SHP77 treated with DMSO at 0.1 percent for 48 hours (cell line): Measurements from ENCODE around the gene PML.
A peak's percentile ranks its signal among the peaks of the same experiment; 100 is the strongest.

ENCODE experiments used
- DNase-seq: peaks from one replicate; lab custom pipeline; 2025; lab: John Stamatoyannopoulos, UW

PML gene

GRCh38 chr15:73985101-73985873 is 9.2 kb upstream of the PML start:
- no peak for DNase-seq

GRCh38 chr15:73986055-73986775 is 8.3 kb upstream of the PML start:
- DNase-seq, result no peak

- DNase-seq, result no peak
Observed at GRCh38 chr15:73986776-73987056, 7.8 kb upstream of the PML start.

- no peak for DNase-seq
Observed at GRCh38 chr15:73987250-73987649, 7.3 kb upstream of the PML start.

- no peak for DNase-seq
Observed at GRCh38 chr15:73987681-73988444, 6.7 kb upstream of the PML start.

- DNase-seq, result no peak
Observed at GRCh38 chr15:73988445-73988969, 6.0 kb upstream of the PML start.

GRCh38 chr15:73989001-73989798 is 5.3 kb upstream of the PML start:
- no peak for DNase-seq

GRCh38 chr15:73990250-73991005 is 4.1 kb upstream of the PML start:
- no peak for DNase-seq

- DNase-seq, result no peak
Observed at GRCh38 chr15:73991260-73991659, 3.3 kb upstream of the PML start.

- DNase-seq, result peak; percentile 74
Observed at GRCh38 chr15:73991726-73992593, 2.6 kb upstream of the PML start, which contains the start of gene STOML1. Gene STOML1, minus strand, starts transcription at chr15:73992295. Its CDS starts 72 bp downstream, at chr15:73992223.

GRCh38 chr15:73992594-73992898 is 2.0 kb upstream of the PML start:
- no peak for DNase-seq

GRCh38 chr15:73993211-73993994 is 1.1 kb upstream of the PML start:
- no peak for DNase-seq

- DNase-seq, result no peak
Observed at GRCh38 chr15:73994912-73995622, 551 bp downstream of the PML start.

- DNase-seq, result no peak
Observed at GRCh38 chr15:73996267-73996666, 1.8 kb downstream of the PML start.

GRCh38 chr15:73996939-73997338 is 2.4 kb downstream of the PML start:
- no peak for DNase-seq

- DNase-seq, result no peak
Observed at GRCh38 chr15:73997986-73998385, 3.5 kb downstream of the PML start.

- DNase-seq, result no peak
Observed at GRCh38 chr15:74006774-74007639, 12.5 kb downstream of the PML start.
